ENCODE measurements around the gene IKBKE. TPM values are rescaled to one million over a fixed set of nuclear protein-coding genes. Genes with fewer than 3 reads are reported as not detected.
A peak's percentile ranks its signal among the peaks of the same experiment; 100 is the strongest.

The IKBKE gene
- polyA plus RNA-seq, 1 donor (not counting 4 experiments of a cell fraction or from before 2014, with no cell fraction given) = 8.9 TPM

GRCh38 chr1:206514813-206515387 lies 44.6 kb downstream of the IKBKE start:
- dilution Hi-C loops (cut with MboI; ENCODE audit: extremely low pct_ligation_motif_present, low sequenced_read_pairs) = no loop called here
- H3K27ac ChIP-seq (ENCODE audit: control insufficient read depth, insufficient read depth, low read length) = peak overlapping the region; percentile 90
- peaks cover 51% of the 10 kb centered on the region for H3K4me1 ChIP-seq (ENCODE audit: control insufficient read depth, extremely low read depth, insufficient read depth, low read length)

GRCh38 chr1:206516728-206516990 lies 46.4 kb downstream of the IKBKE start:
- no peaks in the 10 kb centered on the region for H3K36me3 ChIP-seq (ENCODE audit: control insufficient read depth in 2 of 2, extremely low read depth in 1 of 2, insufficient read depth in 2 of 2, low read length in 2 of 2)

More at GRCh38 chr1:206514813-206515387, 44.6 kb downstream of the IKBKE start:
- no peaks in the 10 kb centered on the region for H4K20me1 ChIP-seq (ENCODE audit: control insufficient read depth, extremely low read depth, insufficient read depth, low read length)
- no peaks in the 10 kb centered on the region for H3K36me3 ChIP-seq (ENCODE audit: control insufficient read depth in 2 of 2, extremely low read depth in 1 of 2, insufficient read depth in 2 of 2, low read length in 2 of 2)
- peaks cover 2% of the 10 kb centered on the region for H3K9me1 ChIP-seq (ENCODE audit: control insufficient read depth, extremely low read depth, insufficient read depth, low read length)
- no peaks in the 10 kb centered on the region for H3K9me3 ChIP-seq (ENCODE audit: control insufficient read depth, low read depth, low read length)
- no peak overlapping the region for H3K4me3 ChIP-seq (ENCODE audit: control insufficient read depth in 2 of 3, extremely low read depth in 1 of 3, insufficient read depth in 2 of 3, low read depth in 1 of 3, low read length in 3 of 3)
- FAIRE-seq = no peak
- H3K9ac ChIP-seq (ENCODE audit: control insufficient read depth, extremely low read depth, insufficient read depth, low read length) = peak overlapping the region; percentile 74
- H3K27me3 ChIP-seq (ENCODE audit: control insufficient read depth, extremely low read depth, insufficient read depth, low read length) = no peaks in the 10 kb centered on the region
- H2AFZ ChIP-seq (ENCODE audit: control insufficient read depth, low read length) = no peak overlapping the region
- no peak for TF ChIP-seq EZH2 (IDR thresholded peaks at IDR 0.05; ENCODE audit: low read length)
- no peak for TF ChIP-seq CTCF (optimal IDR thresholded peaks at IDR 0.05 in 1 of 3, IDR thresholded peaks at IDR 0.05 in 1 of 3, conservative IDR thresholded peaks at IDR 0.05 in 1 of 3; ENCODE audit: extremely low read depth in 1 of 3, insufficient read depth in 2 of 3, low read length in 3 of 3)
- peak overlapping the region; percentile 89 for H3K4me2 ChIP-seq (ENCODE audit: control insufficient read depth, extremely low read depth, insufficient read depth, low read depth, low read length)
- DNase-seq (ENCODE audit: low read depth, low spot score) = no peak
- no peaks in the 10 kb centered on the region for H3K79me2 ChIP-seq (ENCODE audit: control insufficient read depth, insufficient read depth, low read length)

More at GRCh38 chr1:206516728-206516990, 46.4 kb downstream of the IKBKE start:
- H3K27me3 ChIP-seq (ENCODE audit: control insufficient read depth, extremely low read depth, insufficient read depth, low read length) = no peaks in the 10 kb centered on the region
- no peak overlapping the region for H3K4me2 ChIP-seq (ENCODE audit: control insufficient read depth, extremely low read depth, insufficient read depth, low read depth, low read length)
- no peak overlapping the region for H2AFZ ChIP-seq (ENCODE audit: control insufficient read depth, low read length)
- no peak overlapping the region for H3K9ac ChIP-seq (ENCODE audit: control insufficient read depth, extremely low read depth, insufficient read depth, low read length)
- no peaks in the 10 kb centered on the region for H4K20me1 ChIP-seq (ENCODE audit: control insufficient read depth, extremely low read depth, insufficient read depth, low read length)
- DNase-seq (ENCODE audit: low read depth, low spot score) (no peak), FAIRE-seq (no peak)
- dilution Hi-C loops (cut with MboI; ENCODE audit: extremely low pct_ligation_motif_present, low sequenced_read_pairs) = no loop called here
- peaks cover 37% of the 10 kb centered on the region for H3K4me1 ChIP-seq (ENCODE audit: control insufficient read depth, extremely low read depth, insufficient read depth, low read length)
- no peaks in the 10 kb centered on the region for H3K9me3 ChIP-seq (ENCODE audit: control insufficient read depth, low read depth, low read length)
- no peak for TF ChIP-seq EZH2 (IDR thresholded peaks at IDR 0.05; ENCODE audit: low read length)
- no peak for TF ChIP-seq CTCF (optimal IDR thresholded peaks at IDR 0.05 in 1 of 3, IDR thresholded peaks at IDR 0.05 in 1 of 3, conservative IDR thresholded peaks at IDR 0.05 in 1 of 3; ENCODE audit: extremely low read depth in 1 of 3, insufficient read depth in 2 of 3, low read length in 3 of 3)
- no peaks in the 10 kb centered on the region for H3K9me1 ChIP-seq (ENCODE audit: control insufficient read depth, extremely low read depth, insufficient read depth, low read length)
- no peak overlapping the region for H3K4me3 ChIP-seq (ENCODE audit: control insufficient read depth in 2 of 3, extremely low read depth in 1 of 3, insufficient read depth in 2 of 3, low read depth in 1 of 3, low read length in 3 of 3)
- H3K79me2 ChIP-seq (ENCODE audit: control insufficient read depth, insufficient read depth, low read length) = no peaks in the 10 kb centered on the region
- no peak overlapping the region for H3K27ac ChIP-seq (ENCODE audit: control insufficient read depth, insufficient read depth, low read length)

All from keratinocyte (primary cell).